Jurkat, Clone E6-1 (cell line): Measurements from ENCODE around the gene SORBS1.

Experiments
- DNase-seq: peaks from one replicate; pipeline ENCODE4 v3.0.0-alpha.2; 2011; ENCODE audit warnings: low read depth, low spot score
- H3K4me3 ChIP-seq: 2 replicates; pipeline ENCODE4 v1.5.1; 2011; ENCODE audit warnings: mild to moderate bottlenecking, low read length, control low read depth, moderate library complexity

SORBS1 gene

DNA sequence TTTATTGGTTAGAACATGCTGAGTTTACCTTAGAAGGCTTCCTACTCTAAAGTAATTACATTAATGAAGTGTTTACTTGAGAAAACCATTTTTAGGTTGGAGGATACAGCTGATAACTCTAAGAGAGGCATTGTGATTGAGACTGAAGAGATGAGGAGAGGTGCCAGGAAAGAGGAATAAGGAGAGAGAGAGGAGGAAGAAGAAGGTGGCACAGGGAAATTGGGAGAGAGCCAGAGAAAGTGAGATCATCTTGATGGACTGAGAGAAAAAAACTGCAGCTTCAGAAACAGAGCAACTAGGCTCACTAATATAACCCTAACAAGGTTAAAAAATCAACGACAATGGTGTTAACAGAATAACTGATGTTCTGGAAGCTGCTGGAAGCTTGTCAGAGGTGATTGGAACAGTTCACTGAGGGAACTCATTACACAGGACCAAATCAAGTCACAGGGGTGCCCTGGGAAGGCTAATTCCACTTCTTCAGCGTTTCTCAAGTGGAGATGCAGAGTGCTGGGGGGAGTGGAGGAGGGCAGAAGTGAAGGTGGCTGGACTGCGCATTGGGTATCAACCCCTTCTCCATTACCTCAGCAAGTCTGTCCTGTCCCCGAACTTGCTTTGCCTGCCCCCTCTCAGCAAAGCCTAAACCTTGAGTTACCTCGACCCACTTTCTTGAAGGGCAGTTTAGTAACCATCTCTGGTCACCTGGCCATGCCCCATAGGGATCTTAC is 6.9 kb upstream of the SORBS1 start:
- DNase-seq, result no peak

DNA sequence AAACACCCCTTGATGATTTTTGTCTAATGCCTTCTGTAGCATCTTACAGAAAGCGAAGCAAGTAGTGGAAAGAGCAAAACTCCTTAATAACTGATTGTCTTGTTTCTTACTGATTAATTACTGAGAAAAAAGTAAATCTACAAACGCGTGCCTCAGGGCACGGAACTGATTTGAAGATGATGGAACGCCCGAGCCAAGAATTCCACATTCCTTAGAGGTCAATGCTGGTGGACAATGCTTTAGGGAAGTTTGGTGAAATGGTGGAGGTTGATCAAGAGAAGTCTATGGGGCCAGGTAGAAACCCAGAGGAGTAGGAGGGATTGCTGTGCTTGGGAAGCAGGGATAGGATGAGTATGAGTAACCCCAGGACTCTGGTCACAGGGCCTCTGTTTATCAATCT is 5.0 kb upstream of the SORBS1 start:
- no peak for DNase-seq
- no peak overlapping the region for H3K4me3 ChIP-seq

More for the DNA sequence above, 6.9 kb upstream of the SORBS1 start:
- H3K4me3 ChIP-seq, result no peak overlapping the region

GRCh38 chr10:95565336-95565735 is 4.2 kb upstream of the SORBS1 start:
- no peak for DNase-seq
- H3K4me3 ChIP-seq, result no peak overlapping the region

- H3K4me3 ChIP-seq, result no peak overlapping the region
- no peak for DNase-seq
Observed at GRCh38 chr10:95564291-95564690, 3.1 kb upstream of the SORBS1 start.

DNA sequence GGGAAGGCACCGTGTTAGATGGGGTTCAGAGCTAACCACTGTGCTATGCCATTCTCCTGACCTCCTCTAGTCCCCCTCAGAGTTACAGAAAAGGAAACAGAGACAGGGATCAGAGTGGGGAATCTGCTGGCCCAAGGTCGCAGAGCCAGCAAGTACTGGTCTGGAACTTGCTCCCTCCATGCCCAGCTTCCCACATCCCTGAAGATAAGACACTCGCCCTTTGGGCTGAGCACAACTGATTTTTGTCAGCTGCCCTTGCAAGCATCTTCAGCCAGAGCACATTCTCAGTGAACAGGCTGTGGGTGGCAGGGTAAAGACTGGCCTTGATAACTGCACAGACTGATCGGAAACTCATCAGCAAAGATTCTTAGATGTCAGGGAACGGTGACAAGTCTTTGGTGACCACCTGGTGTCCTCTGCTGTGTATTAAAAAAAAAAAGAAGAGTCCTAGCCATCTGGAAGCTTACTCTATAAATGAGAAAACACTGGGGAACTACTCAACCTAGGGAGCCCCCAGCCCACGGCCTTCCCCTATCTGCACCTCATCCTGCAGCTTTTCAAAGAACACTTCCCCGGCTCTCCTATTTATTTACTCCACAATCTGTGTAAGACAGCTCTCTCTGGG is 1.3 kb upstream of the SORBS1 start:
- H3K4me3 ChIP-seq, result no peak overlapping the region
- DNase-seq, result no peak

- H3K4me3 ChIP-seq, result peak overlapping the region; percentile 63
Observed at GRCh38 chr10:95561864-95562177, 650 bp upstream of the SORBS1 start.

DNA sequence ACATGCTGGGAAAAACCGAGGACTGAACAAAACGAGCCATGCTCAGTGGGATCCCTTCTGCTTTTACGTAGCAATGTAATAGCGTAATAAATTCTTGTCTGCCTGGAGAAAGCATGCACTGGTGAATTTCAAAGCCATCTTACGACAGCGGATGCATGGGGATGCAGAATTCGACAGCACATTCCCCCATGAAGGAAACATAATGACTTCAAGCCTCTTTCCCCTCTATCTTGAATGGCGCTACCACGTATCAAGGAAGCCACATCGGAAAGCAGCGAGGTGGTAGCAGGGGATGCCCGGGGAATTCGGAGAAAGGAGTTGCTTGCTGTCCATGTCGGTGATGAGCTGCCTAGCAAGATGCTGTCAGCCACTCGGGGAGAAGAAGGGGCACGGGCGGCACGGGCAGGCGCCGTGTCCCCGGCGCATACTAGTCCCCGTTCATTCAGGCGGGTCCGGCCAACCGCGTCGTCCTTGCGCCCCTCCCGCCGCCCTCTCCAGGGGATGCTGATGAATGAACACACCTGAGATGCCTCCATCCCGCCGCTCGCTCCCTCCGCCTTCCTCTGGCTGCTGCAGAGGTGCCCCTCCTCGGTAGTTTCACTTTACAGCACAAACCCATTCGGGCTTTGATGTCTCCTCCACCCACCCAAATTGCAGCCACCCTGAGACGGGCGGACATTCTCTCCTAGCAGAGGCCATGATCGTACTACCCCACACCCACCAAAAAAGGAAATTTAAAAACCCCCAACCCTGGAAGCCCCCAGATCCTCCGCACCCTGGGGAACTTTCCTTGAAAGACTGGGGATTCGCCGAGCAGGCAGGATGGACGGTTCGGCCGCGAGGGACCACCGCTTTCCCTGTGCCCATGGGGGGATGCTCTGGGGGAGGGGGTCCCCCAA is 644 bp downstream of the SORBS1 start:
- DNase-seq, result no peak
- H3K4me3 ChIP-seq, result peak overlapping the region; percentile 63

More at GRCh38 chr10:95561864-95562177, 650 bp upstream of the SORBS1 start:
- DNase-seq, result no peak

- no peak overlapping the region for H3K4me3 ChIP-seq
- no peak for DNase-seq
Observed at GRCh38 chr10:95559896-95560277, 1.3 kb downstream of the SORBS1 start.

DNA sequence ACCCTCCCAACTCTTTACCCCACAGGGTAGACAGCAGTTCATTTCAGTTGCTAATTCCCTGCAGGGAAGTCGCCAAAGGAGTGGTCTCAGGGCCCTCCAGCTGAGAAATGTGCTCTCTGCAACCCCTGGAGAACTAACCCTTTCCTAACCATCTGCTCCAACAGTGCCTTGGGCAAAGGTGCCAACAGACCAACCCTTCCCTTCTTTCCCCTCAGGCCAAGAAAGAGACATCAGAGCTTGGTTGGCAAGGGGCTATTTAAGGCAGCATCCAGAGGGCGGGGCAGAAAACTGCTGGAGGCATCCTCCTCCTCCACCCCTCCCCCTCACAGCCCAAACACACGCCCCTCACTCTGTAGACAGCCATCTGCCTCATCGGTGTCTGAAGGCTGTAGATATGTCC is 1.7 kb downstream of the SORBS1 start:
- DNase-seq, result no peak
- no peak overlapping the region for H3K4me3 ChIP-seq

DNA sequence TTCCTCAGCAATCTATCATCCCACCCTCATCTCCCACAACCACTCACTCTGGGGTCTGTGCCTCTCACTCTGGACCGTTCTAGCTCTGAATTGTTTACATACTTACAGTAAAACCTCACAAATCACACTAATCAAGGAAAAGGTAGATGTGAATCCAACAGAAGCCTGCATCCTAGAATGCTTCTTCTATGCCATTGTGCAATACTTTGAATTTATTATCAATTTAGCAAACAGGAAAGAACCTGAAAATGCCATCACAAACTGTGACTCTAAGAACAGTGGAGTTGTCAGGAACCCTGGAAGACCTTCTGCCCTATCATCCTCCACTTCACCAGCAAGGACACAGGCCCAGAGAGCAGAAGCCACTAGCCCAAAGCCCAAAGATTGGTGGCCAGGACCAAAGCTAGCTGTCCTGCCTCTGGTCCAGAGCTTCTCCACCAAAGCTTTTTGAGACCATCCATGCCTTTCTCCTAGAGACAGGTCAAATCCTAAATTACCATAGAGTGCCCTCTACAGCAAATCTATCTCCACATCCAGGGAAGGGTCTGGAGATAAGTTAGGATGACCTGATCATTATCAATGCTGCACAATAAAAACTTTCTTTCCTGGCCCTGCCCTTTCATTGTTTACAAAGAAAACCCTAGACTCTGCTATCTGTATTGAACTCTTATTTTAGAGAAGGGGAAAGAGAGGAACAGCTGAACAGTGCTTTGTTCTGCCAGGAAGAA is 2.4 kb downstream of the SORBS1 start:
- DNase-seq, result no peak
- H3K4me3 ChIP-seq, result no peak overlapping the region

GRCh38 chr10:95556994-95557767 is 4.0 kb downstream of the SORBS1 start:
- no peak overlapping the region for H3K4me3 ChIP-seq
- DNase-seq, result no peak

DNA sequence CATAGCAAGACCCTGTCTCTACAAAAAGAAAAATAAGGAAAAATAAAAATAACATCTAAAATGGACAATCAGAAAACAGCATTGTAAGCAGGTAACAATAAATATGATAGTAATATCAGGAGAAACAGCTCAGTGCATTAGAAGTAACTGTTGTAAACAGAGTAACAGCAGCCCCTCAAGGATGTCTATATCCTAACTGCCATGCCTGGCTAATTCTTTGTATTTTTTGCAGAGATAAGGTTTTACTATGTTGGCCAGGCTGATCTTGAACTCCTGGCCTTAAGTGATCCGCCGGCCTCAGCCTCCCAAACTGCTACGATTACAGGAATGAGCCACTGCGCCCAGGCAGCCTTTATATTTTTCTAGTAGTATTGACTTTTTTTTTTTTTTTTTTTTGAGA is 7.5 kb downstream of the SORBS1 start:
- DNase-seq, result no peak
- H3K4me3 ChIP-seq, result no peak overlapping the region

DNA sequence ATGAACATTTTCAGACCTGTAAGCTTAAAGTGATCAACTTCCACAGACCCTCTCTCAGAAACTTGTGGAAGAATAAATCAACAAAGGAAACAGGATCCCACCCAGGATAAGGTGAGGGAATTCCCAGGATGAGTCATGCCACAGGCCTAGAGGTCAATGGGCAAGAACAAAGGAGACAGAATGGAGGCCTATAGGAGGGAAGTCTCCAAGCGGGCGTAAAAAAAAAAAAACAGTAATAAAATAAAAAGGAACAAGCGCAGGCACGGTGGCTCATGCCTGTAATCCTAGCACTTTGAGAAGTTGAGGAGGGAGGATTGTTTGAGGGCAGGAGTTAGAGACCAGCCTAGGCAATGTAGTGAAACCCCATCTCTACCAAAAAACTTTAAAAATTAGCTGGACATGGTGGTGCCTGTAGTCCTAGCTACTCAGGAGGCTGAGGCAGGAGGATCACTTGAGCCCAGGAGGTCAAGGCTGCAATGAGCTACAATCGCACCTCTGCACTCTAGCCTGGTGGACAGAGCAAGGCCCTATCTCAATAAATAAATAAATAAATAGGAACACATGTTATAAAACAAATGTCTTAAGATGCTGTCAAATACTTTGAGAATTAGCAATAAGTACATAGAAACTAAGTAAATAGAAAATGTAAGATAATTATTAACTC is 8.4 kb downstream of the SORBS1 start:
- no peak overlapping the region for H3K4me3 ChIP-seq
- no peak for DNase-seq

DNA sequence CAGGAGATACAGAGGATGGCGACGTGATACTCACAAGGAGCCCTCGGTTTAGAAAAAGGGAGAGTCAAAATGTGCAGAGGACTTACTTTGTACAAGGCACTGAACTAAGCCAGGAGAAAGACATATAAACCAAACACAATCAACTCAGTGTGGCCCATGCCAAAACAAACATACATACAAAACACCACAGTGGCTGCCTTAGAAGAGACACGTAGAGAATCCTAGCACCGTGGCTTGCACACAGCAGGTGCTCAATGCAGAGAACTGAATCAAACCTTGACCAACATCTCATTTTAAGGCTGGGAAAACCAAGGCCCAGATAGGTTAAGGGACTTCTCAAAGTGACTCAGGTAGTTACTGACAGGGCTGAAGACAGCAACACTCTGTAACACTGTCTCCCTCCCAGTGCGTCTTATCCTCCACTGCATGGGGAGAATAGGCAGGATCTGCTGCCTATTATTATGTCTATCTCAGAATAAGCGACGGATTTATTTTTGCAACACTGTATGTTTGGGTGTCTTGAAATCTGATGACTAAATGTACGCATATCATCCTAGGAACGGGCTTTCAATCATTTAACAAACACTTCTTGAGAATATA is 11.0 kb downstream of the SORBS1 start:
- DNase-seq, result no peak
- H3K4me3 ChIP-seq, result no peak overlapping the region

- no peak overlapping the region for H3K4me3 ChIP-seq
- no peak for DNase-seq
Observed at GRCh38 chr10:95547791-95548435, 13.3 kb downstream of the SORBS1 start.

DNA sequence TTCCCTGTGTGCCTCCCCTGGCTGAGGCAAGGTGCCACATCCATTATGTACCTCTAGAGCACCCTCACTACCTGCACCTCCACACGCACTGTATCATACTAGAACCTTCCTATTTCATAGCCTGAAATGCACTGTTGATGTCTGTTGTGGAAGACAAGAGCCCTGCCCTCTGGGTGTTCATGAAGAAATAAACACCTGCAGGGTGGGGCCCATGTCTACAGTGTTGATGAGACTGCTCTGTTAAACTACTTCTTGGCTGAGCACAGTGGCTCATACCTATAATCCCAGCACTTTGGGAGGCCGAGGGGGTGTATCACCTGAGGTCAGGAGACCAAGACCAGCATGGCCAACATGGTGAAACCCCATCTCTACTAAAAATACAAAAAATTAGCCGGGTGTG is 14.0 kb downstream of the SORBS1 start:
- no peak for DNase-seq
- no peak overlapping the region for H3K4me3 ChIP-seq

- H3K4me3 ChIP-seq, result no peak overlapping the region
Observed at GRCh38 chr10:95545981-95546380, 15.2 kb downstream of the SORBS1 start.

More at GRCh38 chr10:95545981-95546380, 15.2 kb downstream of the SORBS1 start:
- DNase-seq, result no peak
